ENCODE results near the gene CLEC6A.

CLEC6A gene

GRCh38 chr12:8513256-8513655 is 57.5 kb downstream of the CLEC6A start, which contains the start of gene CLEC4D:
Gene CLEC4D (plus strand): TSS chr12:8513503. CDS start chr12:8513733, 230 bp downstream.
- TF ChIP-seq CTCF (IDR thresholded peaks at IDR 0.05; ENCODE audit: low read depth, low read length) = no peak
- no peak within 1 kb of the TSS for H3K4me3 ChIP-seq (replicated peaks in 1 of 2; ENCODE audit: low read depth in 2 of 2, low read length in 2 of 2)
- no peak for DNase-seq (ENCODE audit: low read depth in 2 of 2)

- DNase-seq (ENCODE audit: low read depth in 2 of 2) = no peak
- H3K4me3 ChIP-seq (replicated peaks in 1 of 2; ENCODE audit: low read depth in 2 of 2, low read length in 2 of 2) = no peak overlapping the region
- no peak for TF ChIP-seq CTCF (IDR thresholded peaks at IDR 0.05; ENCODE audit: low read depth, low read length)
These were observed 62.2 kb downstream of the CLEC6A start for GRCh38 chr12:8517971-8518370.

- DNase-seq (ENCODE audit: low read depth in 2 of 2) = no peak
- no peak overlapping the region for H3K4me3 ChIP-seq (replicated peaks in 1 of 2; ENCODE audit: low read depth in 2 of 2, low read length in 2 of 2)
- no peak for TF ChIP-seq CTCF (IDR thresholded peaks at IDR 0.05; ENCODE audit: low read depth, low read length)
These were observed 63.4 kb downstream of the CLEC6A start for GRCh38 chr12:8519171-8519570.

- TF ChIP-seq CTCF (IDR thresholded peaks at IDR 0.05; ENCODE audit: low read depth, low read length) = no peak
- H3K4me3 ChIP-seq (replicated peaks in 1 of 2; ENCODE audit: low read depth in 2 of 2, low read length in 2 of 2) = no peak overlapping the region
- no peak for DNase-seq (ENCODE audit: low read depth in 2 of 2)
These were observed 71.7 kb downstream of the CLEC6A start for GRCh38 chr12:8527250-8528130.
